H1 (cell line): ENCODE results near the gene MGST2. TPM values are rescaled to one million over a fixed set of nuclear protein-coding genes. Genes with fewer than 3 reads are reported as not detected.

Experiments used
- CTCF ChIA-PET: fragments of 300-600 bp; sonication (Branson Sonifier 250); formaldehyde crosslinking; loops from one replicate; lab custom pipeline; 2021; ENCODE audit not compliant: partially characterized antibody; lab: Charles Lee
- POLR2A ChIA-PET: fragments of 300-600 bp; sonication (Branson Sonifier 250); formaldehyde crosslinking; loops from one replicate; lab custom pipeline; 2021; ENCODE audit warnings: inconsistent platforms; ENCODE audit not compliant: partially characterized antibody; lab: Charles Lee
- DNase-seq, 2 experiments: peaks; one replicate each; pipeline versions ENCODE4 v3.0.0 to v3.0.0-alpha.2; 2010 to 2022; ENCODE audit warnings: low spot score in 2 of 2, low read depth in 1 of 2, mixed read lengths in 1 of 2
- FAIRE-seq: peaks from 2 replicates; lab custom pipeline; 2011; peaks lifted over from hg19 to GRCh38; lab: Jason Lieb, UNC
- H2AFZ ChIP-seq: 2 replicates; pipeline ENCODE4 v1.8.1; 2012; ENCODE audit warnings: low read length, inconsistent platforms
- H2AK5ac ChIP-seq: 2 replicates; pipeline ENCODE4 v1.6.1; 2013; ENCODE audit warnings: low read depth, low read length
- H2BK120ac ChIP-seq: replicated peaks from 2 replicates; pipeline ENCODE3; 2013; ENCODE audit warnings: low read depth, low read length, inconsistent platforms
- H2BK12ac ChIP-seq: 2 replicates; pipeline ENCODE4 v1.6.1; 2013; ENCODE audit warnings: low read depth, low read length
- H2BK15ac ChIP-seq: 2 replicates; pipeline ENCODE4 v1.6.1; 2013; ENCODE audit warnings: low read length
- H2BK20ac ChIP-seq: 2 replicates; pipeline ENCODE4 v1.6.1; 2013; ENCODE audit warnings: low read length
- H2BK5ac ChIP-seq: 2 replicates; pipeline ENCODE4 v1.6.1; 2013; ENCODE audit warnings: low read depth, low read length
- H3K14ac ChIP-seq: 2 replicates; pipeline ENCODE4 v1.6.1; 2013; ENCODE audit warnings: inconsistent platforms; ENCODE audit not compliant: insufficient read length
- H3K18ac ChIP-seq: 2 replicates; pipeline ENCODE4 v1.6.1; 2013; ENCODE audit warnings: low read length; ENCODE audit errors: extremely low read depth
- H3K23ac ChIP-seq: 2 replicates; pipeline ENCODE4 v1.6.1; 2013; ENCODE audit warnings: inconsistent platforms; ENCODE audit not compliant: insufficient read length
- H3K23me2 ChIP-seq: 2 replicates; pipeline ENCODE4 v1.6.1; 2013; ENCODE audit warnings: low read depth, low read length
- H3K27ac ChIP-seq: 2 replicates; pipeline ENCODE4 v1.6.1; 2011; ENCODE audit warnings: low read depth, low read length, inconsistent platforms
- H3K27me3 ChIP-seq, 4 experiments: replicated peaks in 1 of 4; 1 replicate in 1 of 4; 2 replicates in 3 of 4; pipeline versions ENCODE4 v1.6.1 to v1.8.1; 2011 to 2013; ENCODE audit warnings: low read length in 3 of 4, mild to moderate bottlenecking in 3 of 4, inconsistent platforms in 2 of 4, mixed read lengths in 2 of 4, moderate library complexity in 1 of 4; ENCODE audit not compliant: control insufficient read depth in 3 of 4, insufficient read depth in 3 of 4; ENCODE audit errors: extremely low read depth in 1 of 4
- H3K36me3 ChIP-seq, 4 experiments: 2 replicates each; pipeline versions ENCODE4 v1.6.1 to v1.8.1; 2011 to 2013; ENCODE audit warnings: mild to moderate bottlenecking in 4 of 4, low read length in 3 of 4, moderate library complexity in 2 of 4, control low read depth in 1 of 4, inconsistent platforms in 1 of 4; ENCODE audit not compliant: insufficient read depth in 4 of 4, control insufficient read depth in 2 of 4
- H3K4ac ChIP-seq: replicated peaks from 2 replicates; pipeline ENCODE3; 2013; ENCODE audit warnings: low read length, low read depth, mixed read lengths, inconsistent platforms; ENCODE audit not compliant: insufficient read length
- H3K4me1 ChIP-seq, 4 experiments: replicated peaks in 1 of 4; 1 replicate in 1 of 4; 2 replicates in 3 of 4; pipeline versions ENCODE4 v1.6.1 to v1.8.1; 2011 to 2013; ENCODE audit warnings: low read length in 3 of 4, inconsistent platforms in 2 of 4, mixed read lengths in 1 of 4; ENCODE audit not compliant: insufficient read depth in 4 of 4, control insufficient read depth in 3 of 4
- H3K4me2 ChIP-seq, 2 experiments: 2 replicates each; pipeline versions ENCODE4 v1.6.1 to v1.8.1; 2011 to 2013; ENCODE audit warnings: low read depth in 2 of 2, low read length in 2 of 2, control low read depth in 1 of 2, inconsistent platforms in 1 of 2, mild to moderate bottlenecking in 1 of 2; ENCODE audit not compliant: insufficient read depth in 1 of 2
- H3K4me3 ChIP-seq, 4 experiments: fragments of 200-600, 300-600 bp in 1 of 4; sonication (generic), shearing (Covaris generic), sonication (Bioruptor Twin) in 1 of 4; 2 replicates each; pipeline versions ENCODE4 v1.5.1 to v1.8.1; 2011 to 2016; ENCODE audit warnings: low read length in 4 of 4, low read depth in 3 of 4, control low read depth in 2 of 4, inconsistent platforms in 2 of 4, mild to moderate bottlenecking in 2 of 4, mixed read lengths in 1 of 4, moderate library complexity in 1 of 4; ENCODE audit not compliant: insufficient read depth in 2 of 4; ENCODE audit errors: extremely low read depth in 1 of 4
- H3K56ac ChIP-seq: replicated peaks from 2 replicates; pipeline ENCODE3; 2013; ENCODE audit warnings: low read depth, mild to moderate bottlenecking, mixed read lengths, low read length, inconsistent platforms; ENCODE audit not compliant: insufficient read length
- H3K79me1 ChIP-seq: 2 replicates; pipeline ENCODE4 v1.6.1; 2013; ENCODE audit warnings: low read depth, low read length, control low read depth
- H3K79me2 ChIP-seq, 2 experiments: 2 replicates each; pipeline versions ENCODE4 v1.6.1 to v1.8.1; 2012 to 2013; ENCODE audit warnings: low read length in 2 of 2, mild to moderate bottlenecking in 2 of 2, inconsistent platforms in 1 of 2; ENCODE audit not compliant: insufficient read depth in 2 of 2, control insufficient read depth in 1 of 2
- H3K9ac ChIP-seq, 4 experiments: replicated peaks in 1 of 4; 1 replicate in 1 of 4; 2 replicates in 3 of 4; pipeline versions ENCODE4 v1.6.1 to v1.8.1; 2011 to 2013; ENCODE audit warnings: low read depth in 3 of 4, low read length in 3 of 4, control low read depth in 2 of 4, mild to moderate bottlenecking in 2 of 4, moderate library complexity in 2 of 4, inconsistent platforms in 1 of 4; ENCODE audit errors: extremely low read depth in 1 of 4
- H3K9me3 ChIP-seq, 2 experiments: 2 replicates each; pipeline versions ENCODE4 v1.6.1 to v1.8.1; 2012 to 2013; ENCODE audit warnings: mild to moderate bottlenecking in 2 of 2, moderate library complexity in 2 of 2, control low read depth in 1 of 2, inconsistent platforms in 1 of 2, low read depth in 1 of 2, low read length in 1 of 2, mixed read lengths in 1 of 2; ENCODE audit not compliant: insufficient read depth in 2 of 2
- H4K20me1 ChIP-seq, 2 experiments: replicated peaks in 1 of 2; 2 replicates each; pipeline versions ENCODE3 to v1.8.1; 2011 to 2013; ENCODE audit warnings: inconsistent platforms in 2 of 2, low read length in 2 of 2, mild to moderate bottlenecking in 1 of 2; ENCODE audit not compliant: insufficient read depth in 2 of 2, control insufficient read depth in 1 of 2
- H4K5ac ChIP-seq: 2 replicates; pipeline ENCODE4 v1.6.1; 2013; ENCODE audit warnings: low read length, low read depth, mixed read lengths, inconsistent platforms; ENCODE audit not compliant: insufficient read length
- H4K8ac ChIP-seq: 2 replicates; pipeline ENCODE4 v1.8.0; 2013; ENCODE audit warnings: mild to moderate bottlenecking, moderate library complexity, low read length, inconsistent platforms; ENCODE audit not compliant: insufficient read depth; ENCODE audit errors: extremely low read depth
- H4K91ac ChIP-seq: replicated peaks from 2 replicates; pipeline ENCODE3; 2013; ENCODE audit warnings: low read length, mixed read lengths, inconsistent platforms; ENCODE audit not compliant: insufficient read length
- CTBP2 ChIP-seq: IDR thresholded peaks from 2 replicates; pipeline ENCODE4 v1.7.0; 2011; ENCODE audit warnings: borderline replicate concordance, mild to moderate bottlenecking, moderate library complexity, mixed read lengths, low read length; ENCODE audit not compliant: insufficient read depth, insufficient read length
- KDM5A ChIP-seq: fragments of 200-600 bp; IDR thresholded peaks from 2 replicates; pipeline ENCODE4 v1.7.1; 2012; ENCODE audit warnings: mild to moderate bottlenecking, low read length, inconsistent platforms, mixed read lengths
- NANOG ChIP-seq: IDR thresholded peaks from 2 replicates; pipeline ENCODE4 v1.6.1; 2011; ENCODE audit warnings: low read length, low read depth, mild to moderate bottlenecking, inconsistent platforms; ENCODE audit not compliant: insufficient read depth, poor library complexity, severe bottlenecking
- POLR2AphosphoS5 ChIP-seq: IDR thresholded peaks from 2 replicates; pipeline ENCODE4 v1.6.1; 2011; ENCODE audit warnings: low read depth, low read length
- SIRT6 ChIP-seq: IDR thresholded peaks from one replicate; pipeline ENCODE4 v1.7.1; 2012; ENCODE audit warnings: low read length, inconsistent platforms
- SP1 ChIP-seq: IDR thresholded peaks from 2 replicates; pipeline ENCODE4 v1.6.1; 2011; ENCODE audit warnings: low read depth, low read length
- WGBS, 2 experiments: shearing (Covaris generic) in 1 of 2; methylation state at CpG; one replicate each; pipeline versions ENCODE4 v1.1.6 to v1.1.7; 2013 to 2015; ENCODE audit warnings: low lambda C conversion rate in 2 of 2, mixed read lengths in 2 of 2, inconsistent platforms in 1 of 2, low coverage in 1 of 2, missing lambda C conversion rate in 1 of 2; ENCODE audit not compliant: insufficient replicate concordance in 2 of 2, insufficient coverage in 1 of 2, insufficient read length in 1 of 2; ENCODE audit errors: extremely low coverage in 1 of 2, missing lambda C conversion rate in 1 of 2; 5-methylcytosine and 5-hydroxymethylcytosine counted together
- polyA plus RNA-seq, 7 experiments: library from polyadenylated mRNA; depleted of rRNA in 3 of 7; stranded (reverse) in 5 of 7; unstranded in 2 of 7; fragments of >200 nt in 5 of 7; fragments of 200-250 nt in 2 of 7; gene quantifications; 1 replicate in 5 of 7; 2 replicates in 1 of 7; 4 replicates in 1 of 7; pipeline versions ENCODE4 v1.2.1 to v1.2.3, GENCODE V29; 2011 to 2013; ENCODE audit warnings: missing spikeins in 2 of 7, mixed read lengths in 2 of 7
- total RNA-seq: library from RNA; stranded (reverse); fragmentation: NEBNext Ultra II Directional; extraction: Animal tissue kit (Norgen Biotek cat#: 25700); gene quantifications from 2 replicates; pipeline ENCODE4 v1.2.1, GENCODE V29; 2021

MGST2 gene
- total and polyA plus RNA-seq, 2 of the 8 experiments (the other 6 are each of a cell fraction or from before 2014, with no cell fraction given), result 8.0 to 13.6 TPM

DNA sequence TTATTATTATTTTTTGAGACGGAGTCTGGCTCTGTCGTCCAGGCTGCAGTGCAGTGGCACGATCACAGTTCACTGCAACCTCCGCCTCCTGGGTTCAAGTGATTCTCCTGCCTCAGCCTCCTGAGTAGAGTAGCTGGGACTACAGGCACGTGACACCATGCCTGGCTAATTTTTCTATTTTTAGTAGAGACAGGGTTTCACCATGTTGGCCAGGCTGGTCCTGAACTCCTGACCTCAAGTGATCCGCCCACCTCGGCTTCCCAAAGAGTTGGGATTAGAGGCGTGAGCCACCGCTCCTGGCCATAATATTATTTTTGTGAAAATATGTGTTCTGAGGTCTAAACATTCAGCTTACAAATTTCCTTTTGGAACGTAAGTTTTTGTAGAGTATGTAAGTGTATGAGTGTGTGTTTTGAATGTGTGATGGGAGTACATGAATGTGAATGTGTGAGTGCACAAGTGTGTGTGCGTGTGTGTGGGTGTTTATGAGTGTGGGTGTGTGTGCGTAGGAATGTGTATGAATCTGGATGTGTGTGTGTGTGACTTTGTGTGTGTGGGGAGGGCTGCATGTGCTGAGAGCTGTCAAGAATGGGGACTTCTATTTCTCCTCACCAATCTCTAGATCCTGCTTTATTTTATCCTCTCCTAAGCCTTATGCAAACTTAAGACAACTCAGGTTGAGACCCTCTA, 5.7 kb upstream of the MGST2 start:
- H3K27me3 ChIP-seq, result no peaks in the 10 kb centered on the region; a peak in 2 of 7 replicates
- DNase-seq (no peak), FAIRE-seq (no peak)
- H3K4ac ChIP-seq, result no peak overlapping the region
- CTCF ChIA-PET, result interaction anchor here (13.1 to 21.5 kb wide), 4 partner anchors 5 to 59 kb away, joined by 239 to 318 read pairs (median 252); partner anchors contain the start of gene MGST2
- no peak overlapping the region for H2BK15ac ChIP-seq
- no peak overlapping the region for H3K27ac ChIP-seq
- no peak overlapping the region for H3K18ac ChIP-seq
- no peak overlapping the region for H4K5ac ChIP-seq
- H3K79me1 ChIP-seq, result no peaks in the 10 kb centered on the region
- 89 to 100% methylated on average over 2 to 12 of the region's 12 CpGs for WGBS, 2 experiments
- H3K9me3 ChIP-seq, result no peaks in the 10 kb centered on the region
- peaks cover 4 to 11% (median 6%) of the 10 kb centered on the region in 4 experiments; a peak in 6 of 7 replicates for H3K4me1 ChIP-seq
- H2AK5ac ChIP-seq, result no peak overlapping the region
- no peaks in the 10 kb centered on the region; the same call in 1 of the 2 replicates for H3K23me2 ChIP-seq
- H3K56ac ChIP-seq, result no peak overlapping the region
- no peaks in the 10 kb centered on the region for H3K36me3 ChIP-seq
- H3K79me2 ChIP-seq, result no peaks in the 10 kb centered on the region
- H3K14ac ChIP-seq, result no peak overlapping the region
- H3K4me3 ChIP-seq, result no peak overlapping the region
- POLR2A ChIA-PET, result no interaction called here
- H2AFZ ChIP-seq, result no peak overlapping the region
- H3K4me2 ChIP-seq, result no peak overlapping the region
- H2BK120ac ChIP-seq, result no peak overlapping the region
- no peaks in the 10 kb centered on the region for H4K20me1 ChIP-seq
- no peak overlapping the region for H2BK5ac ChIP-seq
- 0 out of 2 replicates have a peak overlapping the region, but pooled peaks have one; percentile 39 for H2BK12ac ChIP-seq
- H3K23ac ChIP-seq, result no peak overlapping the region
- H4K91ac ChIP-seq, result no peak overlapping the region
- 0 out of 2 replicates have a peak overlapping the region, but pooled peaks have one; percentile 61 for H2BK20ac ChIP-seq
- H3K9ac ChIP-seq, result no peak overlapping the region
- H4K8ac ChIP-seq, result no peak overlapping the region
- TF ChIP-seq SP1 (no peak), POLR2AphosphoS5 (no peak), CTBP2 (no peak), NANOG (no peak), SIRT6 (no peak), KDM5A (no peak)
